Measurements from ENCODE around the gene ATG14.
"Not testable (repeated sequence)": the region's sequence is repeated elsewhere in the genome, so short reads cannot be mapped to it uniquely, and the experiment has no call there.

Gene ATG14

GRCh38 chr14:55411426-55412389, at the start of gene ATG14:
Gene ATG14 (minus strand): TSS chr14:55411830. CDS start chr14:55411822, 8 bp downstream.
- no peak for DNase-seq (ENCODE audit: low read depth)

GRCh38 chr14:55458800-55459515, 47.3 kb upstream of the ATG14 start:
- DNase-seq (ENCODE audit: low read depth): peak; percentile 33

GRCh38 chr14:55457496-55457895, 45.9 kb upstream of the ATG14 start:
- no peak for DNase-seq (ENCODE audit: low read depth)

- DNase-seq (ENCODE audit: low read depth): not testable (repeated sequence)
Observed at GRCh38 chr14:55456411-55456810, 44.8 kb upstream of the ATG14 start.

GRCh38 chr14:55454264-55455002, 42.8 kb upstream of the ATG14 start:
- no peak for DNase-seq (ENCODE audit: low read depth)

GRCh38 chr14:55451950-55452349, 40.3 kb upstream of the ATG14 start:
- DNase-seq (ENCODE audit: low read depth): no peak

- DNase-seq (ENCODE audit: low read depth): no peak
Observed at GRCh38 chr14:55451398-55451797, 39.8 kb upstream of the ATG14 start.

- no peak for DNase-seq (ENCODE audit: low read depth)
Observed at GRCh38 chr14:55450987-55451386, 39.4 kb upstream of the ATG14 start.

GRCh38 chr14:55450539-55450938, 38.9 kb upstream of the ATG14 start:
- DNase-seq (ENCODE audit: low read depth): no peak

GRCh38 chr14:55450124-55450523, 38.5 kb upstream of the ATG14 start:
- DNase-seq (ENCODE audit: low read depth): no peak

GRCh38 chr14:55449116-55449515, 37.5 kb upstream of the ATG14 start:
- DNase-seq (ENCODE audit: low read depth): no peak

- DNase-seq (ENCODE audit: low read depth): peak; percentile 96
Observed at GRCh38 chr14:55448141-55448614, 36.5 kb upstream of the ATG14 start.

GRCh38 chr14:55446833-55447232, 35.2 kb upstream of the ATG14 start:
- peak; percentile 67 for DNase-seq (ENCODE audit: low read depth)

GRCh38 chr14:55446127-55446736, 34.6 kb upstream of the ATG14 start:
- DNase-seq (ENCODE audit: low read depth): peak; percentile 51

- no peak for DNase-seq (ENCODE audit: low read depth)
Observed at GRCh38 chr14:55441286-55441685, 29.7 kb upstream of the ATG14 start.

GRCh38 chr14:55440385-55440784, 28.8 kb upstream of the ATG14 start, which contains the start of gene TBPL2:
Gene TBPL2 (minus strand): TSS chr14:55440616. CDS start chr14:55440449, 167 bp downstream.
- no peak for DNase-seq (ENCODE audit: low read depth)

GRCh38 chr14:55438066-55438683, 26.5 kb upstream of the ATG14 start:
- DNase-seq (ENCODE audit: low read depth): no peak

GRCh38 chr14:55436931-55437330, 25.3 kb upstream of the ATG14 start:
- no peak for DNase-seq (ENCODE audit: low read depth)

- DNase-seq (ENCODE audit: low read depth): no peak
Observed at GRCh38 chr14:55436519-55436918, 24.9 kb upstream of the ATG14 start.

- no peak for DNase-seq (ENCODE audit: low read depth)
Observed at GRCh38 chr14:55434805-55435174, 23.2 kb upstream of the ATG14 start.

All from HS-5 (cell line).